ENCODE data around the gene ANKRD2. TPM values are rescaled to one million over a fixed set of nuclear protein-coding genes. Genes with fewer than 3 reads are reported as not detected.

Gene ANKRD2
- total RNA-seq, 1 donor from 2014 or later: 0.26 TPM

DNA sequence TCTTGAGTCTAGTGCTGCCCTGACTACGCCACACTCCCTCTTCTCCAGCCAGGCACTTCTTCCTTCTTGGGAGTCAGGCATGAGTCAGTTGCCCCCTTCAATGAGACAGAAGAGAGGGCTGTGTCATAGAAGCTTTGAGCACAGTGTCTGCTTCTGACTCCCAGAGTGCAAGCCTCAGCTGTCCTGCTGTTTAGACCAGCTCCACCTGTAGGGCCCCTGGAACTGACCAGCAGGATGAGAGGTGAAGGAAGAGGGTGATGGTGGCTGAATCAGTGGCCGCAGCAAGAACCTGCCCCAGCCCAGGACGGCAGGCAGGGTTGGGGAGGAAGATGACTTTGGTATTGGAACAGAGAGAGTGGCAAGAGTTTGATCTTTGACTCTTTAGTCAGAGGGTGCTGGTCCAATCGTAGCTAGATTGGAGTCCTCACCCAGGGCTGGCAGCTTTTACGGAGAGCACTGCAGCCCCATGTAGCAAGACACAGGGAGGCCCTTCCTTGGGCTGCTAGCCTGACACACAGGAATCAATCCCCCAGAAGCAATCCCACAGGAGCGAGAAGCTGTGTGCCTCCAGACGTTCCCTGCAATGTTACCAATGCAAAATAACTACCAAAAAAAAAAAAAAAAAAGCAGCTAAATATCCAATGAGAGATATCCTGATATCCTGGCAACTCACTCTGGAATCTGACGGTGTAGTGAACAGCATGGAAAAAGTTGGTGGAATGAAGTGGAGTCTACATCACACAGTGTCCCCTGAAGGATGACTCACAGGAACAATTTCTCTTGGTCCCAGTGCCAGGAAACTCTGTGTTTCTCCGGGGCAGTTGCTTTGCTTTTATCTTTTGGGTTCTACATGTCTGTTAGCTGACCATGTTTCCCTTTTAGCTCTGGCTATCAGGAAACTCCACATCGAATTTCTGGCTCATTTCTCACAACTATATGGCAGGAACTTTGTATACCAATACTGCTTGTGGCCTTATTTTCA, 23.8 kb downstream of the ANKRD2 start:
- DNase-seq (ENCODE audit: low read depth in 2 of 2): peak; percentile 99 to 100

DNA sequence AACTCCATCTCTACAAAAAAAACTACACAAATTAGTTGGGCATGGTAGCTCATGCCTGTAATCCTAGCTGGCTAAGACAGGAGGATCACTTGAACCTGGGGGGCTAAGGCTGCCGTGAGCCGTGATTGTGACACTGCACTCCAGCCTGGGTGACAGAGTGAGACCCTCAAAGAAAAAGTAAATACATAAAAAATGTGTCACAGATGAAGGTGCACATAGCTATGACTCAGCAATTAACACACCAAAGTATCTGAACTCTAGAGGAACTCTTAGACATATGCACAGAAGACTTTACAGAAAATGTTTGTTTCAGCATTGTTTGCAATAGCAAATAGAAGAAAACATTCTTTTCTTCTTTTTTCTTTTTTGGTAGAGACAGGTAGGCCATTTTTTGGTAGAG, 25.2 kb downstream of the ANKRD2 start:
- DNase-seq (ENCODE audit: low read depth in 2 of 2): peak in 1 of 2 donors; percentile 13

DNA sequence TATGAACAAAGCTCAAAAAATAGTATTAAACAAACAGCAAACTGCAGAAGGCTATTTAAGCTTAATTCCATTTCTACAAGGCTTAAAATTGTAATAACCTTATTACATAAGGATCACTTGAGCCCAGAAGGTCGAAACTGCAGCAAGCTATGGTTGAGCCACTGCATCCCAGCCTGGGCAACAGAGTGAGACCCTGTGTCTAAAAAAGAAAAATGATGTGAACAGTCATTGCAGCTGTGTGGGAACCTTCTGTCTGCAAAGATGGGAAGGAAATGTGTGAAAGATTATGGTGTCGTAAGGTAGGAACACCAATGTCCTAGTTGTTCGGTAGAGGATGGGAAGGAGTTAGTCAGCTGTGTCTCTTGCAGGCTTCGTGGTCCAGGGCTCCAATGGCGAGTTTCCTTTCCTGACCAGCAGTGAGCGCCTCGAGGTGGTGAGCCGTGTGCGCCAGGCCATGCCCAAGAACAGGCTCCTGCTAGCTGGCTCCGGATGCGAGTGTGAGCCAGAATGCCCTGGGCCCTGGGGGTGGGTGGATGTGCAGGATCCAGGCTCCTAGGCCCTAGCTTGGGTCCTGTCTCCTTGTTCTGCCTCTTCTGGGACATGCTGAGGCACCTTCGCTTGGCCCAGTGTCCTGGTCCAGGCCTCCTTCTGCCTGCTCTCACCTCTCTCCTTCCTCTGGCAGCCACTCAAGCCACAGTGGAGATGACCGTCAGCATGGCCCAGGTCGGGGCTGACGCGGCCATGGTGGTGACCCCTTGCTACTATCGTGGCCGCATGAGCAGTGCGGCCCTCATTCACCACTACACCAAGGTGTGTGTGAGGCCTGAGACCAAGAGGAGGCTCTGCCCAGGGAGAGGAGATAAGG, 26.1 kb downstream of the ANKRD2 start:
- no peak for DNase-seq (ENCODE audit: low read depth in 2 of 2)

DNA sequence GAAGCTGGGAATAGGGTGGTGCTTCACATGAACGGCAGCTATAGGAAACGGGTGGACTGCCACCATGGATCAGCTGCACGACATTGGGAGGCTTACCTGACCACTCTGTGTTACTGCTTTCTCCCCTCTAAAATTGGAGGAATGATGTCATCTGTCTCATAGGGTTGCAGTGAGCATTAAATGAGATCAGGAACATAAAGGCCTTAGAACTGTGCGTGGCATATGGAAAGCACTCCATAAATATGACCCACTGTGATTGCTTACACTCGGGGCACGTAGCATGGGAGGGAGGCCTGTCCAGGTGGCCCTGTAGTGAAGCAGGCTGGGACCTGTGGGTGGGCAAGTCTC, 26.7 kb downstream of the ANKRD2 start:
- DNase-seq (ENCODE audit: low read depth in 2 of 2): no peak

GRCh38 chr10:97600616-97601015, 28.0 kb downstream of the ANKRD2 start:
- no peak for DNase-seq (ENCODE audit: low read depth in 2 of 2)

GRCh38 chr10:97601268-97602215, 29.0 kb downstream of the ANKRD2 start:
- DNase-seq (ENCODE audit: low read depth in 2 of 2): no peak

DNA sequence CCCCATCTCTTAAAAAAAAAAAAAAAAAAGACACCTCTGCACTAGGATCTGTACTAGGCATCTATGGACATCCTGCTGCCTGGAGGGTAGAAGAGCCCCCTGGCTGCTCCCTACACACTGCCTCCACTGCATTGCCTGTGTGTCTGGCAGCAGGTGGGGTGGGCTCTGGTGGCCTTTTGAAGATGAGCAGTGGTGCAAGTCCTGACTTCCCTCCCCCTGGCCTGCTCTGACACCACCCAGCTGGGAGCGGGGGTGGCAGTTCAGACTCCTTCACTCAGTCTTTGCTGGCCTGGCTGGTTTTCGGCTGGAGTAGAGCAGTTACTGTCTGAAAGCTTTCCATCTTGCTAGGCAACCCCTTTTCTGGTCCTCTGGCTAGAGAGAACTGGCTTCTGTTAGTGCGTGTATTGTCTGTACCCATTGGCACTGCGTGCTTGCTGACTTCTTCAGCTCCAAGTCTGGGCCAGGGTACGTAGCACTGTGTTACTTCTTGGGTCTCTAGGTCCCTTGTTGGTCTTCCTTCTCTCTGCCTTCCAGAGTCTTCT, 34.6 kb downstream of the ANKRD2 start:
- DNase-seq (ENCODE audit: low read depth in 2 of 2): no peak

- no peak for DNase-seq (ENCODE audit: low read depth in 2 of 2)
These were observed 36.5 kb downstream of the ANKRD2 start for GRCh38 chr10:97608991-97609561.

GRCh38 chr10:97611473-97611872, 38.9 kb downstream of the ANKRD2 start:
- DNase-seq (ENCODE audit: low read depth in 2 of 2): no peak

GRCh38 chr10:97612386-97612785, 39.8 kb downstream of the ANKRD2 start:
- peak; percentile 62 to 74 for DNase-seq (ENCODE audit: low read depth in 2 of 2)

- no peak for DNase-seq (ENCODE audit: low read depth in 2 of 2)
These were observed 45.7 kb downstream of the ANKRD2 start for GRCh38 chr10:97618285-97618684.

DNA sequence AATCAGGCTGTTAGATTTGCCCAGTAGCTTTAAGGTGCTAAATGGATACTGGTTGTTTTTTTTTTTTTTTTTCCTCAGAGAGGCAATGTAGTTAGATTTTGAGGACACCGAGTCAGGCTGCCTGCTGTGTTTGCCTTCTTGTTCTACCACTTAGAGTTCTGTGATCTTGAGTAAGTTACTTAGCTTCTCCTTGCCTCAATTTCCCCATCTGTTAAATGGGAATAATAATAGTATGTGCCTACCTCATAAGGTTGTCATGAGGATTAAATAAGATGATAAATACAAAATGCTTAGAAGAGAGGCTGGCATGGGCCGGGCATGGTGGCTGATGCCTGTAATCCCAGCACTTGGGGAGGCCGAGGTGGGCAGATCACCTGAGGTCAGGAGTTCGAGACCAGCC, 46.2 kb downstream of the ANKRD2 start:
- no peak for DNase-seq (ENCODE audit: low read depth in 2 of 2)

DNA sequence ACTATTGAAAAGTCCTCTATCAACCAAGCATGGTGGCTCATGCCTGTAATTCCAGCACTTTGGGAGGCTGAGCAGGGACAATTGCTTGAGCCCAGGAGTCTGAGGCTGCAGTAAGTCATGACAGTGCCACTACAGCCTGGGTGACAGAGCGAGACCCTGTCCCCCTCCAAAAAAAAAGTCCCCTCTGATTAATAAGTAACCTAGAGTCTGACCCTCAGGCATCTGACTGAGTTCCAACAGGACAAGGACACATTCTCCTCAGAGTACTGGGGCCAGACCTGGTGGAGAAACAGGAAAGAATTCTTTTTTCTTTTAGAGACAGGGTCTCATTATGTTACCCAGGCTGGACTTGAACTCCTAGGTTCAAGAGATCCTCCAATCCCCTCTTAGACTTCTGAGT, 50.7 kb downstream of the ANKRD2 start:
- DNase-seq (ENCODE audit: low read depth in 2 of 2): no peak

DNA sequence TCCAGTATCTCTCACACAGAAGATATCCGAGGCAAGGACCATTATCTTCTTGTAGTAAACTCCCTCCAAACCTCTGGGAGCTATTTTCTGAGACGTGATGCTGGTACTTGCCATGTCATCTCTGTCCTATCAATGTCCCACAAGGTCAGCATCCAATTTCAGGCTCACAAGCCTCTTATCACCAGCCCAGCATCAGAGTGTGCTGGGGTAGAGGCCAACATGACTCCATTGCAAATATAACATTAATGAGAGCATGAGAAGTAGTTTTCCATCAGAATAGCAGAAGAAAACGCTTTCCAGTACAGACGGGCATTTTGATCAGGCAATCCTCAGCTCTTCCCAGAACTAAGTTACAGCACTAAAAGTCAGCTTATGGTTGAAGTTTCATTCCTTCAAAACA, 55.2 kb downstream of the ANKRD2 start:
- no peak for DNase-seq (ENCODE audit: low read depth in 2 of 2)

- DNase-seq (ENCODE audit: low read depth in 2 of 2): no peak
These were observed 55.6 kb downstream of the ANKRD2 start for GRCh38 chr10:97628228-97628627.

DNA sequence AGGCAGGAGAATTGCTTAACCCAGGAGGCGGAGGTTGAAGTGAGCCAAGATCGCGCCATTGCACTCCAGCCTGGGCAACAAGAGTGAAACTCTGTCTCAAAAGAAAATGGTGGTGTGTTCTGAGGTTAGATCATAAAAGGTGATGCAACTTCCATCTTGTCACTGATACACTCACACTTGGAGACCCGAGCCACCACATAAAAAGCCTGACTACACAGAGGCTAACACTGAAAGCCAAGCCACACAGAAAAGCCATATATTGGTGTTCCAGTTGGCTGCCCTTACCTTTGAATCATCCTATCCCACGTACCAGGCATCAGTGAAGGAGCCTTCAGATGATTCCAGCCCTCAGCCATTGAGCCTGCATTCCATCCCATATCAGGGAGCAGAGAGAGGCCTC, 56.7 kb downstream of the ANKRD2 start:
- DNase-seq (ENCODE audit: low read depth in 2 of 2): no peak

DNA sequence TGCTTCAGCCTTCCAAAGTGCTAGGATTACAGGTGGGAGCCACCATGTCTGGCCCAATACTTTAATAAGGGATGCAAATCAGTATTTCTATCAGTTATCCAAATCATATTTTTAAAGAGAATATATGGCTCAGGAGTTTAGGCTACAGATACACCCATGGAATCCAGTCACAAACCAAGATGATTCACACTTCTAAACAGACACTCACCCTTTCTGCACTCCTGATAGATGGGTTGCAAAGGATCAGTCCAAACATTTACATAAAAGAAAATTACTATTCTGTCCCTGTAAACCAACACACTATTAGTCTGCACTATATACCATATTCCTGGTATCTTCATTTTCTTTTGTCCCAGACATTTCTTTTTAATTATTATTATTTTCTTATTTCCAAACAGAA, 58.5 kb downstream of the ANKRD2 start:
- DNase-seq (ENCODE audit: low read depth in 2 of 2): no peak

- peak; percentile 79 to 89 for DNase-seq (ENCODE audit: low read depth in 2 of 2)
These were observed 60.6 kb downstream of the ANKRD2 start, which contains the start of gene MORN4 for GRCh38 chr10:97632949-97633884. MORN4 (minus strand) TSS chr10:97633500; CDS start chr10:97619653, 13,847 bp downstream.
